Vagina (tissue), 2 donors: ENCODE measurements around the gene WDR70.

Experiments
- POLR2A ChIP-seq, 2 donors: fragments of 450-650 bp; IDR thresholded peaks; one replicate each; pipeline ENCODE4 v1.6.1; 2017; ENCODE audit warnings: antibody characterized with exemption in 2 of 2, mild to moderate bottlenecking in 2 of 2, moderate library complexity in 2 of 2
- POLR2AphosphoS5 ChIP-seq, 2 donors: sonication (generic); formaldehyde crosslinking; IDR thresholded peaks; one replicate each; pipeline ENCODE4 v1.9.0; 2017; ENCODE audit warnings: antibody characterized with exemption in 2 of 2, mild to moderate bottlenecking in 2 of 2, low read depth in 1 of 2; ENCODE audit not compliant: insufficient read depth in 1 of 2
- TF ChIP-seq, protein P1 (sequence below), 3 experiments: fragments of 450-650 bp in 2 of 3; fragments of 200-600 bp in 1 of 3; sonication (generic) in 1 of 3; IDR thresholded peaks; one replicate each; pipeline ENCODE4 v1.5.1; 2017 to 2019; ENCODE audit warnings: antibody characterized with exemption in 3 of 3, mild to moderate bottlenecking in 2 of 3, moderate library complexity in 2 of 3

DNA sequence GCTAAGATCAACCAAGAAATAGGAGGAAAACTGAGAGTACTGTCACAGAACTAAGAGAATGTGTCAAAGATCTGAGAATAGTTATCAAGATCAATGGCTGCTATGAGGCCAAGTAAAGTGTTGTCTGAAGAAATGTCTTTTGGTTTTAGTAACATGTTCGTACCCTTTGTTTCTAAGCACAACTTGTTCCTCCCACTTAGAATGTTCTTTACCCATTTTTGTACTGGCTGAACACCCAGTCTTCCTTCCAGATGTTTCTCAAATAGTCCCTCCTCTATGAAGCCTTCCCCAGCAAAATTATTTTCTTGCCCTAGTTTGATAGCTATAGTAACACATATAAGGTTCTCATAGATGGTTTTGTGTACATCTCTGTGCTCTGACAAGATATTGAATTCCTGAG, 191.5 kb downstream of the WDR70 start:
- TF ChIP-seq, protein P1, sequence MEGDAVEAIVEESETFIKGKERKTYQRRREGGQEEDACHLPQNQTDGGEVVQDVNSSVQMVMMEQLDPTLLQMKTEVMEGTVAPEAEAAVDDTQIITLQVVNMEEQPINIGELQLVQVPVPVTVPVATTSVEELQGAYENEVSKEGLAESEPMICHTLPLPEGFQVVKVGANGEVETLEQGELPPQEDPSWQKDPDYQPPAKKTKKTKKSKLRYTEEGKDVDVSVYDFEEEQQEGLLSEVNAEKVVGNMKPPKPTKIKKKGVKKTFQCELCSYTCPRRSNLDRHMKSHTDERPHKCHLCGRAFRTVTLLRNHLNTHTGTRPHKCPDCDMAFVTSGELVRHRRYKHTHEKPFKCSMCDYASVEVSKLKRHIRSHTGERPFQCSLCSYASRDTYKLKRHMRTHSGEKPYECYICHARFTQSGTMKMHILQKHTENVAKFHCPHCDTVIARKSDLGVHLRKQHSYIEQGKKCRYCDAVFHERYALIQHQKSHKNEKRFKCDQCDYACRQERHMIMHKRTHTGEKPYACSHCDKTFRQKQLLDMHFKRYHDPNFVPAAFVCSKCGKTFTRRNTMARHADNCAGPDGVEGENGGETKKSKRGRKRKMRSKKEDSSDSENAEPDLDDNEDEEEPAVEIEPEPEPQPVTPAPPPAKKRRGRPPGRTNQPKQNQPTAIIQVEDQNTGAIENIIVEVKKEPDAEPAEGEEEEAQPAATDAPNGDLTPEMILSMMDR (IDR thresholded peaks at IDR 0.05), result no peak
- TF ChIP-seq POLR2A (IDR thresholded peaks at IDR 0.05), result no peak
- no peak for TF ChIP-seq POLR2AphosphoS5 (IDR thresholded peaks at IDR 0.05; ENCODE audit: insufficient read depth in 1 of 2, low read depth in 1 of 2)
